HG03442 (cell line): Measurements from ENCODE around the gene EME1.

ENCODE experiments used
- ATAC-seq: cut with Tn5 transposase; IDR thresholded peaks from one replicate; pipeline ENCODE4 v1.9.1; 2021; ENCODE audit warnings: mild to moderate bottlenecking, moderate library complexity; ENCODE audit not compliant: unreplicated experiment

EME1 gene

DNA sequence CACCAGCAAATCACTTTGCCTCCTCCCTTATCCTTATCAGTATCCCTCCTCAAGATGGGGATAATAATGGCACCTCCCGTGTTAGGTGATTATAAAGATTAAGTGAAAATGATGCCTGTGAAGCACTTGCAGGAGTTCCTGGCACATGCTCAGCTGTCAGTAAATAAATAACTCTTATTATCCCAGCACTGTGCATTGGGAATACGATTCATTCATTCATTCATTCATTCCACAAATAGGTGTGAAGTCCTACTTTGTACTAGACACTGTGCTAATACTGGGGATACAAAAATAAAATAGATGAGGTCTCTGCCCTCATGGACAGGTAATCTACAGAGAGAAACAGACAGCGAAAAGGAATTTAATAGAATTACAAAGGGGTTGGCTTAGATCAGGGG is 25.1 kb upstream of the EME1 start:
- ATAC-seq, result no peak

DNA sequence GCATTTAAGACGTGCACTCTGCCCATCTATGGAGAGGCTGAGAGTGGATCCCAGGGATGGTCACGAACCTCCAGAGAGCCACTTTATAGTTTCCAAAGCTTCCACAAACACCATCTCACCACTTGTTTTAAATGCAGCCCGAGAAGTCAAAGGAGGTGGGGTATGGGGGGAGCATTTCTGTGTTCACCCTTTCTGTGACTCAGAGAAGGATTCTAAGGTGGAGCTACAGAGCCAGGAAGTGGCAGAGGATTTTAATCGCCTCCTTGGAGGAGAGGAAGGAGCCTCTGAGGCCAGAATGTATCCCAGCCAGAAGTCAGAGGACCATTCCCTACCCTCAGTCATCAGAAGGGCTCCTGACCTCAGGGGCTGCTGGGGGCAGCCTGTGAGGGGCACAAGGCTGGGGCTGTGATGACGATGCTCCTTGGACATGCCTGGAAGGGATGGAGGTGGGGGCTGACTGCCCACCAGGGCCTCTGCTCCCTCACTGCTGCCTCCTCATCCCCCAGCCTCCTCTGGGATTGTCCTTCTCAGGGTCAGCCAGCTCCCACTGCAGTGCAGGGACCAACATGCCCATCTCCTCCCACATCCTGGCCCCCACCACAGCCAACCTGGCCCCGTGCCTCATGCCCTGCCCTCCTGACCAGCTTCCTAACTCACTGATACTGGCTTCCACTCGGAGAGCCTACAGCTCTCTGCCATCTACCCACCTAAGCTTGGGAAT is 24.3 kb upstream of the EME1 start:
- no peak for ATAC-seq

DNA sequence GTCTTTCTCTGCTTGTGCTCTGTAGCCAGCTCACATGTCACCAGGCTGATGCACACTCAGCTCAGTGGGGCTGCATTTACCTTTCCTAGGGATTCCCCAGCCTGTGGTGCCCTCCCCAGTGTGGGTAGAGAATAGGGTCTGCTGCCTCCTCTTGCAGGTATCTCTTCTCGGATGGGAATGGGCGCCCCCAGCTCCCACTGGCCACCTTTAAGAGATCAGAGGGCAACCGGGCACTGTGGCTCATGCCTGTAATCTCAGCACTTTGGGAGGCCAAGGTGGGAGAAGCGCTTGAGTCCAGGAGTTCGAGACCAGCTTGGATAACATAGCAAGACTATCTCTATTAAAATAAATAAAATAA is 23.8 kb upstream of the EME1 start:
- ATAC-seq, result no peak

DNA sequence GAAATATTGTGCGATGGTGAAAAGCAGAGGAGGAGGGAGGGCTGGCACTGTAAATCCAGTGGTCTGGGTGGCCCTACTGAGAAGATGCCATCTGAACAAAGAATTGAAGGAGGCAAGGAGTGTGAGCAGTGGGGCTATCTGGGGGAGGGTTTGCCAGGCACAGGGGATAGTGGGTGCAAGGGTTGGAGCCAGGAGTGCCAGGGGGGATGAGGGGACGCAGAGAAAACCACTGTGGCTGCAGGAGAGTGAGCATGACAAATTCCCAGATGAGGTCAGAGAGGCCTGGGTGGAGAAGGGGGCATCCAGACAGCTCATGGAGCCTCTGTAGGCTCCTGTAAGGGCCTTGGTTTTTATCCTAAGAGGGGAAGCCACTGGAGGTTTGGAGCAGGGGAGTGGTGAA is 22.3 kb upstream of the EME1 start:
- ATAC-seq, result no peak

DNA sequence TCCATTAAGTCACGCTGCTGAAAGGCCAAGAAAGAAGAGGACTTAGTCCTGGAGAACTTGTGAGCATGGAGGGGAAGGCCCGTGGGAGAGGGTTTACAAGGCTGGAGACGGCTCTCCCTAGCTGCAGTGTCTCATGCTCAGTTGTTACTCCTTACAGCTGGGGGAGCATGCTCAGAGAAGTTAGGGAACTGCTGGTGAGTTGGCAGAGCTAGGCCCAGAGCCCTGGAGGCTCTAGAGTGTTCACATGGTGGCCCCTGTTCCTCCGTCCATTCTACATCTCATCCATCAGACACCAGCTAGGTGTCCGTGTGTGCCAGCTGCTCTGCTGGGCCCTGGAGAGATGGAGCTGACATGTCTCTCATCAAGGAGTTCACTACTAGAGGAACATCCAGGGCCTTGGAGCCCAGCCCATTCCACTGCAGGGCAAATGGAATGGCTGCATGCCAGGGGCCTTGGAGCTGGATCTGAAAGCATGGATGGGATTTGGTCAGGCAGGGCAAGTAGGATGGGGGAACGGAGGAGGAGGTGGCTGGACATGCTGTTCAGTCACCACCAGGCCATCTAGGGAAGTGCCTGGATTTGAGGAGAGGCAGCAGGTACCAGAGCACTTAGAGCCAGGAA is 20.8 kb upstream of the EME1 start:
- no peak for ATAC-seq

DNA sequence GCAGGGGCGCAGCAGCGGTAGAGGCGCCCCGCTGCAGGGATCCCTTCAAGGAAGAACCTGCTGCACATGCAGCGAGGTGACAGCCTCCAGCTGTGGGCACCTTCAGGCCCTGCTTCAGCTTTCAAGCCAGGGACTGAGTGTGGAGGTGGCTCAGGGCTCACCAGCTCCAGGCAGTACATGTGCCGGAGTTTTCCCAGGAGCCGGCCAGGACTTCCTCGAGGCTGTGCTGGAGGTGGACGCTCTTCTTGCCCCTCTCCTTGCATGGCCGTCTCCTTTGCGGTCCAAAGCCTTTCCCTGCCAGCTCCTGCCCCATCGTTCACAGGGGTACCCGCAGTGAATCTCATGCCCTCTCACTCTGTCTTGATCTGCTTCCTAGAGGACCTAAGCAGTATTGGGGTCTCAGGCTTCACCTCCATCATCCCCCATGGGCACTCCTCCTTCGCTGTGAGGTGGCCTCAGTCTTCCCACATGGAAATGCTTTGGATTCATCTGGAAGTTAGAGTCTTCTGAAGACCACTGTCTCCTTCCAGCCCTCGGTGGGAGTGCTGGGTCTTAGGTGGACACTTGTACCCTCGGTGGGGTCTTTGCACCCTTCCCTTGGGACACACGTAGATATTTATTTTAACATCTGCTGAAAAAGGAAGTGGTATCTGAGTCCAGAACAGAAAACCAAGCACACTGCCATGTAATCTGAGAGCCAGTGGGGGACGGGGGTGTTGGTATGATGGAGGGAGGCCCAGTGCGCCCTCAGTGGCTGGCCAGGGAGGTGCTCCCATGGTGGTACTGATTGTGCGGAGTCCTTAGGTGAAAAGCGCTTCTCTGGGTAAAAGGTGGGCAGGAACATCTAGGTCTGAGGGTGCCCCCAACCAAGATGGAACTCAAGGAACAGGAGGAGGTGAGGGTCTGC is 20.1 kb upstream of the EME1 start:
- ATAC-seq, result no peak

DNA sequence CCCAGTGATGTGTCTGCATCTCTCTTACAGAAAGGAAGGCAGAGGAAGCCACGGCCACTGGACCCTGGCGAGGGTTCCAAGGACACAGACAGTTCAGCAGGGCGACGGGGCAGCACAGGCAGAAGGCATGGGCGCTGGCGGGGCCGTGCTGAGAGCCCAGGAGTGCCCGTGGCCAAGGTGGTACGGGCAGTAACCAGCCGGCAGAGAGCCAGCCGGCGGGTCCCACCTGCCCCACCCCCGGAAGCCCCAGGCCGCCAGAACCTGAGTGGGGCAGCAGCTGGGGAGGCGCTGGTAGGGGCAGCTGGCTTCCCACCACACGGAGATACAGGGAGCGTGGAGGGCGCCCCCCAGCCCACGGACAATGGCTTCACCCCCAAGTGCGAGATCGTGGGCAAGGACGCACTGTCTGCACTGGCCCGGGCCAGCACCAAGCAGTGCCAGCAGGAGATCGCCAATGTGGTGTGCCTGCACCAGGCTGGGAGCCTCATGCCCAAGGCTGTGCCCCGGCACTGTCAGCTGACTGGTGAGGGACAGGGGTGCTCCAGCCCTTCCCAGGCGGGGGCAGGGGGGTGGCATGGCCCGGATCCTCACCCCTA is 19.3 kb upstream of the EME1 start:
- ATAC-seq, result no peak

DNA sequence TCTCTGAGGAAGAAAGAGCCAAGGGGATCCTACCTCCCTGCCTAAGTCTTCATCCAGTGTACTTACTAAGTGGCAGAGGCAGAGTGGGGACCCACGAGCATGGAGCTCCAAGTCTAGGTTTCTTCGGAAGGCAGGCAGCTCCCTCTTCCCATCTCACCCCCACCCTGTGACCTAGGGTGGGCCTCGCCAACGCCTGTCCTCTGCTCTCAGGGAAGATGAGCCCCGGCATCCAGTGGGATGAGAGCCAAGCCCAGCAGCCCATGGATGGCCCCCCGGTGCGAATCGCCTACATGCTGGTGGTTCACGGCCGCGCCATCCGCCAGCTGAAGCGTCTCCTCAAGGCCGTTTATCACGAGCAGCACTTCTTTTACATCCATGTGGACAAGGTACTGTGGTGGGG is 18.8 kb upstream of the EME1 start:
- ATAC-seq, result no peak

DNA sequence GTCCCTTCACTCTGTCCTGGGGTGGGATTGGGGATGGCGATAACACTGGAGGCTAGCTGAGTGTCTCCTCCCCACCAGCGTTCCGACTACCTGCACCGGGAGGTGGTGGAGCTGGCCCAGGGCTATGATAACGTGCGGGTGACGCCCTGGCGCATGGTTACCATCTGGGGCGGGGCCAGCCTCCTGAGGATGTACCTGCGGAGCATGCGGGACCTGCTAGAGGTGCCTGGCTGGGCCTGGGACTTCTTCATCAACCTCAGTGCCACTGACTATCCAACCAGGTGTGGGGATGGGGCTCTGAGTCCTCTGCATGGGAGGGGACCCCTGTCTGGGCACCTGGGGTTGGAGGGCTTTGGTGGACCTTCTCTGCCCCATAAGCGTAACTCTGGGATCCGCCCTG is 18.3 kb upstream of the EME1 start:
- ATAC-seq, result no peak

DNA sequence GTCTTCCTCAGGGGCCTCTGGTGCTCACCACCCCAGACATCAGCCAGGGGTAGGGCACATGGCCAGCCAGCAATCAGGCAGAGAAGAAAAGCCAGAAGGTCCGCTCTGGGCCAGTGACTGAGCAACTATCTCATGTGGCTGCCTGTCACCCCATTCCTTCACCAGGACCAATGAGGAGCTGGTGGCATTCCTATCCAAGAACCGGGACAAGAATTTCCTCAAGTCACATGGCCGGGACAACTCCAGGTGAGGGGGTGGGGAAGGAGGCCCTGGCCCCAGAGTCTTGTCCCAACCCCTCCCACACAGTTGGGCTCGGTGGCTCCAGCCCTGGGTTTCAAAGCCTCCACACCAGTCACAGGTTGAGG is 17.7 kb upstream of the EME1 start:
- ATAC-seq, result no peak

DNA sequence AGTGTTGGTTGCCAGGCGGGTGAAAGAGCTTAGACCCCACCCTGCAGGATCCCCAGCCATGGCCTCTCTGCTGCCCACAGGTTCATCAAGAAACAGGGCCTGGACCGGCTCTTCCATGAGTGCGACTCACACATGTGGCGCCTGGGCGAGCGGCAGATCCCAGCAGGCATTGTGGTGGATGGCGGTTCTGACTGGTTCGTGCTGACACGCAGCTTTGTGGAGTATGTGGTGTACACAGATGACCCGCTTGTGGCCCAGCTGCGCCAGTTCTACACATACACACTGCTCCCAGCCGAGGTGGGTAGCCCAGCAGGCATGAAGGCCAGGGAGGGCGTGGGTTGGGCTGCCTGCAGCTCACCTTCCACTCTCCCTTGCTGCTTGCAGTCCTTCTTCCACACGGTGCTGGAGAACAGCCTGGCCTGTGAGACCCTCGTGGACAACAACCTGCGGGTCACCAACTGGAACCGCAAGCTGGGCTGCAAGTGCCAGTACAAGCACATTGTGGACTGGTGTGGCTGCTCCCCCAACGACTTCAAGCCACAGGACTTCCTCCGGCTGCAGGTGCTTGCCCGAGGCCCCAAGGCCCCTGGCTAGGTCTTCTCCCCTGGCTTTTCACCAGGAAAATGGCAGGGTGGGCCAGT is 17.2 kb upstream of the EME1 start:
- ATAC-seq, result no peak

DNA sequence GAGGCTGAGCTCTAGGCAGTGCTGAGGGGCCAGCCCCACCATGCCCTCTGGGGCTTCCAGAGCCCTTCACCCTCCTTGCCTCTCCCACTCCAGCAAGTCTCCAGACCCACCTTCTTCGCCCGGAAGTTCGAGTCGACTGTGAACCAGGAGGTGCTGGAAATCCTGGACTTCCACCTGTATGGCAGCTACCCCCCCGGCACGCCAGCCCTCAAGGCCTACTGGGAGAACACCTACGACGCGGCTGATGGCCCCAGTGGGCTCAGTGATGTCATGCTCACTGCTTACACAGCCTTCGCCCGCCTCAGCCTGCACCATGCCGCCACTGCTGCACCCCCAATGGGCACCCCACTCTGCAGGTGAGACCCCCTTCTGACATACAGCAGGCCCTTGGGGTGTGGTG is 16.6 kb upstream of the EME1 start:
- ATAC-seq, result no peak

DNA sequence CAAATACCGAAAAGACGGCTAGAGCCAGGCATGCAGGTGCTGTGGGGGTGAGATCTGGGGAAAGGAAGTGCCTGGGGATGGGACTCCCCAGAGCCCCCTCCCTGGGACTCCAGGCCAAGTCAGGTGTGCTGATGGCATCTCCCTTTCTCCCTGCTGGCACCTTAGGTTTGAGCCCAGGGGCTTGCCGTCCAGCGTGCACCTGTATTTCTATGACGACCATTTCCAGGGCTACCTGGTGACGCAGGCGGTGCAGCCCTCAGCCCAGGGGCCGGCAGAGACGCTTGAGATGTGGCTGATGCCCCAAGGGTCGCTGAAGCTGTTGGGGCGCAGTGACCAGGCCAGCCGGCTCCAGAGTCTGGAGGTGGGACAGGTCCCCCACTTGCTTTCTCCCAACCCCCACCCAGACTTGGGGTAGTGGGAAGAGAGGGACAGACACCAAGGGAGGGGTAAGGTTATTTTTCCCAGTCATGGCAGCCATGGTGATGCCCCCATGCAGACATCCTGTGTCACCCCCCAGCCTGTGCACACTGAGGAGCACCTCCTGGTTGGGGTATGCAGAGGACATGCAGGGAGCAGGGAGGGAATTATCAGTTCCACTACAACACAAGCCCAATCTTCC is 16.0 kb upstream of the EME1 start:
- no peak for ATAC-seq

DNA sequence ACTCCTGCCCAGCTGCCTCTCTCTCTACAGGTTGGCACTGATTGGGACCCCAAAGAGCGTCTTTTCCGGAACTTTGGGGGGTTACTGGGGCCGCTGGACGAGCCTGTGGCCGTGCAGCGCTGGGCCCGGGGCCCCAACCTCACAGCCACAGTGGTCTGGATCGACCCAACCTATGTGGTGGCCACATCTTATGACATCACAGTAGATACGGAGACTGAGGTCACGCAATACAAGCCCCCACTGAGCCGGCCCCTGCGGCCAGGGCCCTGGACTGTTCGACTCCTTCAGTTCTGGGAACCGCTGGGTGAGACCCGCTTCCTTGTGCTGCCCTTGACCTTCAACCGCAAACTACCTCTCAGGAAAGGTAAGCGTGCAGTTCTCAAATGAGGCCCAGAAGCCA is 14.9 kb upstream of the EME1 start:
- ATAC-seq, result no peak

DNA sequence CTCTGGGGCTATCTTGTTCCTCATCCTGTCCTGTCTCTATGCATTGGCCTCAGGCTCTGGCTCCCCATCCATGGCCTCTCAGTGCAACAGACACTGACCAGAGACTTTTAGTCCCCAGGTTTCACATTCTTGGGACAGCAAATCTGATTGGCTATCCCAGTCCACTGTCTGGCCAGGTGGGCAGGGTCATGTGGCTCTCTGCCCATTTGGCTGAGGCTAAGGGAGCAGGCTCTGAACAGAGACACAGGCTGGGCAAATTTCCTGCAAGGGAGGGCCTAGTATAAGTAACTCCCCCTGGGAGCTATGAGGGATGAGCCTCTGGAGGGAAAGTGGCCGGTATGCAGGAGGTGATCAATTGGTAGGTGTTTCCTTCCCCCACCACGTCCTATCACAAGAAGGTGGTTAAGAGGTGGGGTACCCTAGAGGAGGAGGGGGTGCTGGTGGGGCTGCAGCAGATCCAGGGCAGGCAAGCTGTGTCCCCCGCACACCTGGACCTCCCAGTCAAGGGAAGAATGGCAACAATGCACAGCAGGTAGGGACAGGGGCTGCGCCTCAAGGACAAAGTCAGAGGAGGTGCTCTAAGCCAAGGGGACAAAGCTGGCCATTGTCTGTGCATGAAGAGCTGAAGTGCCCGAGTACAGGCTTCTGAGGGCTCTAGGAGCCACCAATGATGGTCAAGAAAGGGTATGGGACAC is 13.9 kb upstream of the EME1 start:
- ATAC-seq, result no peak

DNA sequence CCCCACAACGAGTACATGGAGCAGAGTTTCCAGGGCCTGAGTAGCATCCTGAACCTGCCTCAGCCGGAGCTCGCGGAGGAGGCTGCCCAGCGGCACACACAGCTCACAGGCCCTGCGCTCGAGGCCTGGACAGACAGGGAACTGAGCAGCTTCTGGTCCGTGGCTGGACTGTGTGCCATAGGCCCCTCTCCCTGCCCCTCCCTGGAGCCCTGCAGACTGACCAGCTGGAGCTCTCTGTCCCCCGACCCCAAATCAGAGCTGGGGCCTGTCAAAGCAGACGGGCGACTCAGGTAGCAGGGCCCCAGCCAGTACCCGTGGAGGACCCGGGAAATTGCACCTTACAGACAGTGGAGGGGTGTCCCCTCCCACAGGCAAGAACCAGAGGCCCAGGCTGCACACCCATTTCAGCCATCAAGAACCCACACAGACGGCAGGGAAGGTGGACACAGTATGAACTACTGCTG is 13.0 kb upstream of the EME1 start:
- ATAC-seq, result no peak

DNA sequence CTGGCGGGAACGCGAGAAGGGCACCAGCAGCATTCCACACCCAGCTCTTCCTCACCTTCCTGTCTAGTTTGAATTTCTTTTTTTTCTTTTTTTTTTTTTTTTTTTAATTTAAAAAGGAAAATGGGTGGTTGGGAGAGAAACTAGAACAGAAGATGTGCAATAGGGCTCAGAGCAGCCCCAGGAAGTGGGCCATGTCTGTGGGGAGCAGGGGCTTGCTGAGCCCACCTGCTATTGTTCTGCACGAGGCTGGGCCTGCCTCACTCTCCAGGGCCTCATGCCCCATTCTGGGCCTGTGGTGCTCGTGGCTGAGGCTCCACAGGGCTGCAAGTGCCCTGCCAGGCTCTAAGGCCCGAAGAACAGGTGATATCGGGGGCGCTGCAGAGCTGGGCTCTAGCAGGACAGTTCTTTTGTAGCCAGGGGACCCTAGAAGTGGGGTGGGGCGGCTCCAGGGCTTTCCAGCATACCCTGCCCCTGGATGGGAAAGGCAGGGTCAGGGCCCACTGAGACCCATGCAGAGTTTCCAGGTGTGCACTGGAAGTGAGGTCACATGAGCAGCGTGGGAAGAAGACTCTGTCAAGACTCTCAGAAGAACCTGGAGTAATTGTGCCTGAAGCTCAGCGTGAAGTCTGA is 12.4 kb upstream of the EME1 start:
- ATAC-seq, result no peak

DNA sequence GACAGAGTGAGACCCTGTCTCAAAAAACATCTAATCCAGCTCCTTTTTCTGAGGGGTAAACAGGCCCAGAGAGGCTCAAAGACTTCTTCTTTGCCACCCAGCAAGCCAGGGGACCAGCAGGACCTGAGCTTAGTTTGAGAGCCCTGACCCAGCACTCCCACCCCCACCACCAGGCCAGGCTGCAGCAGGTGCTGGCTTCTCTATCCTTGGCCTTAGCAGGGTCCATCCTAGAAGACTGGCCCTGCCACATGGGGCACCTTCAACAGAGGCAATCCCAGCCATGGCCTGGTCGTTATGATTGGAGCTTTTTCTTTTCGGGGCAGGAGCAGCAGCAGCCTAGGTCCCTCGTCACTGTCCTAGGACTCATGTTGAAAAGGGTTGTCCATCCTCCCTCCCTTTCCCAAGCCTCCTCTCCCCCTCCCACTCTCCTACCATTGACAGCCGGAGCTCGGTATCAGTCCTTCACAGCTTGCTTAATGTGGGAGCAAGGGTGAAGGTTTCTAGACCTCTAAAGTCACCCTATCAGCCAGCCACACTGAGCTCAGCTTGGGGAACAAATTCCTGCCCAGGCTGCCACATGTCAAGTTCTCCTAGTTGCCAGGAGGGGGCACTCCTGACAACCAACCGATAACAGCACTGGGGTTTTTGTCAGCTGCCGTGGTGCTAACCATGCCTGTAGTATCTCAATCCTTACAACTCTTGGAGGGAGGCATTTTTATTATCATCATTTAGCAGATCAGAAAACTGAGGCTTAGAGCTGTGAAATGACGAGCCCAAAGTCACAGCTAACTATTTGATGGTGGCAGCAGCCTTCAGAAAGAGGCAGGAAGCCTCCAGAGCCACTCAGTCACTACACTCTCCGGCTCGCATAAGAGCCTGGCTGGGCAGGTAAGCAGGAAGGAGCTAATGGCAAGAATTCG is 11.2 kb upstream of the EME1 start:
- ATAC-seq, result peak; percentile 65

DNA sequence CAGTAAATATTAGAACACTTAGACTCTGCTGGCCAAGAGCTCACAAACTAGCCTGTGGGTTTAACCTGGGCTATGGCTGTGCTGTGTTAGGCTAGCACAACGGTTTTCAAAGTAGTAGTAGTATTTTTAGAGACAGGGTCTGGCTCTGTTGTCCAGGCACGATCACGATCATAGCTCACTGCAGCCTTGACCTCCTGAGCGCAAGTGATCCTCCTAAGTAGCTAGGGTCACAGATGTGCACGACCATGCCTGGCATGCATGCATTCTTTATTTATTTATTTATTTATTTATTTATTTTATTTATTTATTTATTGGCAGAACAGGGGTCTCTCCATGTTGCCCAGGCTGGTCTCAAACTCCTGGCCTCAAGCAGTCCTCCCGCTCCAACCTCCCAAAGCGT is 10.4 kb upstream of the EME1 start:
- ATAC-seq, result no peak
